Measurements from ENCODE around the gene FFAR4. TPM values are rescaled to one million over a fixed set of nuclear protein-coding genes. Genes with fewer than 3 reads are reported as not detected.
A peak's percentile ranks its signal among the peaks of the same experiment; 100 is the strongest.
"Not testable (repeated sequence)": the region's sequence is repeated elsewhere in the genome, so short reads cannot be mapped to it uniquely, and the experiment has no call there.

Gene FFAR4
- total RNA-seq (2022) (not detected in 2 replicates), Bru-seq, nascent RNA (not detected), BruChase-seq, experiment 1, labeled RNA remaining after a 6-hour chase (not detected), BruChase-seq, experiment 2, labeled RNA remaining after a 2-hour chase (not detected)
- long read RNA-seq = 0 reads

DNA sequence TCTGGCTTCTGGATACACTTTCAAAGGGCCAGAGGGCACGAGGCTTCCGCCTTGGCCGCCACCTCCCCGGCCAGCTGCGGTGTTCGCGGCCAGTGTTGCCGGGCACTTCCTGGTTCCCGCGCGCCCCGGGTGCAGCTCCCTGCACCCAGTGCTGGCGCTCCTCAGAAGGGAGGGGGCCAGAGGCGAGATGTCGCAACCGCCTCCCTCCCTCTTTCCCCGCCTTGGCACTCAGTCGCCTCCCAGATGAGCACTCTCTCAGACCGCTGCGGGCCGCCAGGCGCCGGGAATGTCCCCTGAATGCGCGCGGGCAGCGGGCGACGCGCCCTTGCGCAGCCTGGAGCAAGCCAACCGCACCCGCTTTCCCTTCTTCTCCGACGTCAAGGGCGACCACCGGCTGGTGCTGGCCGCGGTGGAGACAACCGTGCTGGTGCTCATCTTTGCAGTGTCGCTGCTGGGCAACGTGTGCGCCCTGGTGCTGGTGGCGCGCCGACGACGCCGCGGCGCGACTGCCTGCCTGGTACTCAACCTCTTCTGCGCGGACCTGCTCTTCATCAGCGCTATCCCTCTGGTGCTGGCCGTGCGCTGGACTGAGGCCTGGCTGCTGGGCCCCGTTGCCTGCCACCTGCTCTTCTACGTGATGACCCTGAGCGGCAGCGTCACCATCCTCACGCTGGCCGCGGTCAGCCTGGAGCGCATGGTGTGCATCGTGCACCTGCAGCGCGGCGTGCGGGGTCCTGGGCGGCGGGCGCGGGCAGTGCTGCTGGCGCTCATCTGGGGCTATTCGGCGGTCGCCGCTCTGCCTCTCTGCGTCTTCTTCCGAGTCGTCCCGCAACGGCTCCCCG is at the start of gene FFAR4:
Gene FFAR4, plus strand, starts transcription at position 231 of the 842 bp plus-strand sequence. Its CDS starts 56 bp downstream, at position 287.
- Mint-ChIP-seq H3K4me3 (ENCODE audit: unreplicated experiment) (peak within 1 kb of the TSS; percentile 59), H3K4me1 (ENCODE audit: insufficient read depth, unreplicated experiment) (peaks cover 3% of the 10 kb centered on the region), H3K36me3 (ENCODE audit: insufficient read depth, unreplicated experiment) (no peaks in the 10 kb centered on the region), H3K27ac (ENCODE audit: low read depth, unreplicated experiment) (no peak within 1 kb of the TSS), H3K9me3 (ENCODE audit: unreplicated experiment) (no peaks in the 10 kb centered on the region), H3K27me3 (ENCODE audit: insufficient read depth, unreplicated experiment) (peaks cover 32% of the 10 kb centered on the region)
- CTCF ChIA-PET = interaction anchor here (1.2 kb wide), 1 partner anchor 12 kb away, joined by 3 read pairs; no protein-coding TSS in a partner anchor
- intact Hi-C loops (cut with micrococcal nuclease) = no loop called here
- peak; percentile 45 for DNase-seq (ENCODE audit: unreplicated experiment)
- POLR2A ChIA-PET = no interaction called here
- no peak for TF ChIP-seq CTCF (IDR thresholded peaks at IDR 0.05; ENCODE audit: unreplicated experiment)
- BruUV-seq (replicated peaks) = no TSS peak

GRCh38 chr10:93518531-93518930 is 47.9 kb upstream of the FFAR4 start:
- Mint-ChIP-seq H3K4me3 (ENCODE audit: unreplicated experiment) (no peak overlapping the region), H3K36me3 (ENCODE audit: insufficient read depth, unreplicated experiment) (peaks cover 19% of the 10 kb centered on the region), H3K27ac (ENCODE audit: low read depth, unreplicated experiment) (no peak overlapping the region), H3K4me1 (ENCODE audit: insufficient read depth, unreplicated experiment) (peaks cover 7% of the 10 kb centered on the region), H3K9me3 (ENCODE audit: unreplicated experiment) (no peaks in the 10 kb centered on the region), H3K27me3 (ENCODE audit: insufficient read depth, unreplicated experiment) (no peaks in the 10 kb centered on the region)
- POLR2A ChIA-PET = no interaction called here
- intact Hi-C loops (cut with micrococcal nuclease) = loop anchor here (10.0 kb wide), 1 partner anchor 514 kb away; no protein-coding TSS in a partner anchor
- no peak for TF ChIP-seq CTCF (IDR thresholded peaks at IDR 0.05; ENCODE audit: unreplicated experiment)
- BruUV-seq (replicated peaks) = no TSS peak
- CTCF ChIA-PET = interaction anchor here (0.7 to 1.2 kb wide), 5 partner anchors 9 to 633 kb away, joined by 3 to 5 read pairs (median 4); partner anchors contain the start of gene MYOF
- no peak for DNase-seq (ENCODE audit: unreplicated experiment)

DNA sequence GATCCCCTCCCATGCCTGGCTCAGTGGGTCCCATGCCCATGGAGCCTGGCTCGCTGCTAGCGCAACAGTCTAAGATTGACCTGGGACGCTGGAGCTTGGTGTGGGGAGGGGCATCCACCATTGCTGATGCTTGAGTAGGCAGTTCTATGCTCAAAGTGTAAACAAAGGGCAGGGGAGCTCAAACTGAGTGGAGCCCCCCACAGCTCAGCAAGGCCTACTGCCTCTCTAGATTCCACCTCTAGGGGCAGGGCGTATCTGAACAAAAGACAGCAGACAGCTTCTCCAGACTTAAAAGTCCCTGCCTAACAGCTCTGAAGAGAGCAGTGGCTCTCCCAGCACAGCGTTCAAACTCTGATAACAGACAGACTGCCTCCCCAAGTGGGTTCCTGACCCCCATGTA is 31.2 kb upstream of the FFAR4 start:
- no peak for DNase-seq (ENCODE audit: unreplicated experiment)
- Mint-ChIP-seq H3K36me3 (ENCODE audit: insufficient read depth, unreplicated experiment) (no peaks in the 10 kb centered on the region), H3K9me3 (ENCODE audit: unreplicated experiment) (no peaks in the 10 kb centered on the region), H3K27ac (ENCODE audit: low read depth, unreplicated experiment) (no peak overlapping the region), H3K4me3 (ENCODE audit: unreplicated experiment) (no peak overlapping the region), H3K27me3 (ENCODE audit: insufficient read depth, unreplicated experiment) (peaks cover 42% of the 10 kb centered on the region), H3K4me1 (ENCODE audit: insufficient read depth, unreplicated experiment) (no peaks in the 10 kb centered on the region)
- BruUV-seq (replicated peaks) = no TSS peak
- TF ChIP-seq CTCF (IDR thresholded peaks at IDR 0.05; ENCODE audit: unreplicated experiment) = no peak
- POLR2A ChIA-PET = no interaction called here
- CTCF ChIA-PET = interaction anchor here (1.9 kb wide), 1 partner anchor 19 kb away, joined by 9 read pairs; no protein-coding TSS in a partner anchor
- intact Hi-C loops (cut with micrococcal nuclease) = no loop called here

GRCh38 chr10:93540871-93541270 is 25.6 kb upstream of the FFAR4 start:
- H3K4me1 Mint-ChIP-seq (ENCODE audit: insufficient read depth, unreplicated experiment); BruUV-seq (replicated peaks); H3K9me3 Mint-ChIP-seq (ENCODE audit: unreplicated experiment); H3K27ac Mint-ChIP-seq (ENCODE audit: low read depth, unreplicated experiment); CTCF ChIA-PET; H3K4me3 Mint-ChIP-seq (ENCODE audit: unreplicated experiment); POLR2A ChIA-PET; H3K36me3 Mint-ChIP-seq (ENCODE audit: insufficient read depth, unreplicated experiment); DNase-seq (ENCODE audit: unreplicated experiment); intact Hi-C loops (cut with micrococcal nuclease): not testable (repeated sequence)
- H3K27me3 Mint-ChIP-seq (ENCODE audit: insufficient read depth, unreplicated experiment) = peaks cover 39% of the 10 kb centered on the region

Measured in MCF 10A (cell line).